Measurements from ENCODE around the gene AMHR2. TPM values are rescaled to one million over a fixed set of nuclear protein-coding genes. Genes with fewer than 3 reads are reported as not detected.

AMHR2 gene
- total and polyA plus RNA-seq, 11 donors, result 0.30 to 2.2 (median 0.57) TPM; not detected in 6

DNA sequence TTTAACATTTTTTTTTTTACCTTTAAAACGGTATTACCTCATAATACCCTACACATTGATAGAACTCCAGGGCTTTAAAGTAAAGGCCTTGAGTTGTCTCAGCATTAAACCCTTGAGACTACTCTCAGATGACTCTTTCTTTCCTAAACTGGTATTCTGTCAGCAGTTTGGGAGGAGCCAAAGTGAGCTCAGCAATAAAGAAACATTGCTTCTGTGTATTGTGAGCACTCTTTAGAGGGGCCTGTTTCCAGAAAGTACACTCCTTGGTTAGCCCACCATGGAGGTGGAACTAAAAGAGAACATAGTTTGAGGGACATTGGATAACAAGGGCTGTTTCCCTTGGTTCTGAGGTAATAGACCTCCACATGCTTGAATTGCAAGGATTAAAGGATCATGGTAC is 55.2 kb downstream of the AMHR2 start:
- intact Hi-C loops (cut with DNase I), result no loop called here
- no peak overlapping the region for H3K4me3 ChIP-seq
- ATAC-seq (no peak), DNase-seq (no peak)
- H3K27me3 ChIP-seq, result no peaks in the 10 kb centered on the region
- H3K27ac ChIP-seq, result peak overlapping the region in 2 of 12 donors; percentile 27 to 47
- WGBS, 4 donors, result 44 to 60% (median 50%) methylated on average over 1 of the region's 1 CpG
- H3K36me3 ChIP-seq, result peaks cover 0 to 100% (median 99%) of the 10 kb centered on the region in 9 donors
- no peak for TF ChIP-seq POLR2A (IDR thresholded peaks at IDR 0.05)
- TF ChIP-seq, protein P1, sequence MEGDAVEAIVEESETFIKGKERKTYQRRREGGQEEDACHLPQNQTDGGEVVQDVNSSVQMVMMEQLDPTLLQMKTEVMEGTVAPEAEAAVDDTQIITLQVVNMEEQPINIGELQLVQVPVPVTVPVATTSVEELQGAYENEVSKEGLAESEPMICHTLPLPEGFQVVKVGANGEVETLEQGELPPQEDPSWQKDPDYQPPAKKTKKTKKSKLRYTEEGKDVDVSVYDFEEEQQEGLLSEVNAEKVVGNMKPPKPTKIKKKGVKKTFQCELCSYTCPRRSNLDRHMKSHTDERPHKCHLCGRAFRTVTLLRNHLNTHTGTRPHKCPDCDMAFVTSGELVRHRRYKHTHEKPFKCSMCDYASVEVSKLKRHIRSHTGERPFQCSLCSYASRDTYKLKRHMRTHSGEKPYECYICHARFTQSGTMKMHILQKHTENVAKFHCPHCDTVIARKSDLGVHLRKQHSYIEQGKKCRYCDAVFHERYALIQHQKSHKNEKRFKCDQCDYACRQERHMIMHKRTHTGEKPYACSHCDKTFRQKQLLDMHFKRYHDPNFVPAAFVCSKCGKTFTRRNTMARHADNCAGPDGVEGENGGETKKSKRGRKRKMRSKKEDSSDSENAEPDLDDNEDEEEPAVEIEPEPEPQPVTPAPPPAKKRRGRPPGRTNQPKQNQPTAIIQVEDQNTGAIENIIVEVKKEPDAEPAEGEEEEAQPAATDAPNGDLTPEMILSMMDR (IDR thresholded peaks at IDR 0.05), result no peak
- H3K4me1 ChIP-seq, result peaks cover 0 to 74% (median 37%) of the 10 kb centered on the region in 12 donors
- no peaks in the 10 kb centered on the region for H3K9me3 ChIP-seq

DNA sequence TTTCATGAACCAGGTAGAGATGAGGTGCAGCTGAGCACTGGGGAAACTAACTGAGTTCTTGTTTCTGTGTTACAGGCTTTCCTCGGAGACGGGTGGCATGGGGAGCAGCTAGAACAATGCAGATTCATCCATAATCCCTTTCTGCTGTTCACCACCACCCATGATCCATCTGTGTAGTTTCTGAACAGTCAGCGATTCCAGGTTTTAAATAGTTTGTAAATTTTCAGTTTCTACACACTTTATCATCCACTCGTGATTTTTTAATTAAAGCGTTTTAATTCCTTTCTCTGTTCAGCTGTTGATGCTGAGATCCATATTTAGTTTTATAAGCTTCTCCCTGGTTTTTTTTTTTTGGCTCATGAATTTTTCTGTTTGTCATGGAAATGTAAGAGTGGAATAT is 55.7 kb downstream of the AMHR2 start:
- peak overlapping the region in 1 of 12 donors; percentile 27 for H3K27ac ChIP-seq
- H3K9me3 ChIP-seq, result no peaks in the 10 kb centered on the region
- no peaks in the 10 kb centered on the region for H3K27me3 ChIP-seq
- TF ChIP-seq, protein P1 (IDR thresholded peaks at IDR 0.05), result no peak
- TF ChIP-seq POLR2A (IDR thresholded peaks at IDR 0.05), result no peak
- no peak overlapping the region for H3K4me3 ChIP-seq
- H3K4me1 ChIP-seq, result peaks cover 0 to 69% (median 32%) of the 10 kb centered on the region in 12 donors
- ATAC-seq, result no peak
- no peak for DNase-seq
- WGBS, 4 donors, result 71 to 81% (median 76%) methylated on average over 5 of the region's 5 CpGs
- peaks cover 0 to 100% (median 99%) of the 10 kb centered on the region in 9 donors for H3K36me3 ChIP-seq
- intact Hi-C loops (cut with DNase I), result no loop called here

DNA sequence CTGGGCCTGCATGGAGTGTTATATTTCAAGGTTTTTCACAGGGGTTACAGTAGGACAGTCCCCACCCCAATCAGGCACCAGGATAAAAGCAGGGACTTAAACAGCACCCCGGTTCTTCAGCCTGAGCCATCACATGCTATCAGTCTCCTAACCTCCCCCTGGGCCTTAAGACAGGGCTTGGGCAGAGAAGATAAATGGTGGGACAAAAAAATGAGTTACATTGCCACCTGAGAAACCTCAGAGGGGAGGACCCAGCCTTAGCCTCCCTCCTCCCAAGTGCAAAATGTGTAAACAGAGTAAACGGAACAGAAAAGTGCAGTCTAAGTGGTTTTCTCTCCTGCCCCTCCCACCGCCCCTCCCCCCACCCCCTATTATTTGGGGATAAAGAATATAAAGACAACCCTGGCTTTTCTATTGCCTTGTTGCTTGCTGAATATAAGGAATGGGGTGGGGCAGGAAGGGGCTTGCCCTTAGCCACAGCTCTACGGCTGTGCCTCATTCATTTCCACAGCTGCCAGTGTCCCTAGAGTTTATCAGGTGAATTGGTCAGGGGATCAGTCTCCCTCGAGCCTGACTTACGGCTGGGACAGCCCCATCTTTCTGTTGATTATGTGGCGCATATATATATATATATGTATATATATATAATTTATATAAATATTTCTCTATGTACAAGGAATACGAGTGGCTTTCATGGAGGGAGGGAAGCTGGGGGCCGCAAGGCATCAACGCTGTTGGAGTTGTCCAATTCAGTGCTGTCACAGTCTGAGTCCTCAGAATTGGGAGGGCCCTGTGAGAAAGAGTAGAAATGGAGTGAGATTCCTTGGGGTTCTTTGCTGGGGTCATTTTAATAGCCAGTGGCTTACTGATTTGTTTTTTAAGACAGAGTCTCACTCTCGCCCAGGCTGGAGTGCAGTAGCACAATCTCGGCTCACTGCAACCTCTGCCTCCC is 57.1 kb downstream of the AMHR2 start:
- ATAC-seq (no peak), DNase-seq (no peak)
- H3K36me3 ChIP-seq, result peaks cover 0 to 100% (median 99%) of the 10 kb centered on the region in 9 donors
- H3K4me1 ChIP-seq, result peaks cover 0 to 55% (median 21%) of the 10 kb centered on the region in 12 donors
- intact Hi-C loops (cut with DNase I), result no loop called here
- no peaks in the 10 kb centered on the region for H3K27me3 ChIP-seq
- WGBS, 4 donors, result 59 to 71% (median 61%) methylated on average over 12 of the region's 12 CpGs
- no peaks in the 10 kb centered on the region for H3K9me3 ChIP-seq
- H3K27ac ChIP-seq, result peak overlapping the region in 1 of 12 donors; percentile 13
- no peak overlapping the region for H3K4me3 ChIP-seq
- TF ChIP-seq, protein P1 (IDR thresholded peaks at IDR 0.05), result no peak
- no peak for TF ChIP-seq POLR2A (IDR thresholded peaks at IDR 0.05)

Other genes starting within 250 kb of the AMHR2 start
- gene ZNF740, start 243.1 kb upstream of the AMHR2 start, total RNA-seq, result 10 to 100 TPM in 7 of 9 donors, 1 to 10 TPM in 2; 4.8 to 27.4 (median 18.7) TPM
- 1 to 10 TPM; 6.1 to 6.7 TPM for gene ZNF740, start 243.1 kb upstream of the AMHR2 start, polyA plus RNA-seq
- 10 to 100 TPM in 4 of 9 donors, 1 to 10 TPM in 5; 4.3 to 14.8 (median 8.2) TPM for gene CSAD, start 242.9 kb upstream of the AMHR2 start, total RNA-seq
- gene CSAD, start 242.9 kb upstream of the AMHR2 start, polyA plus RNA-seq, result 10 to 100 TPM in 1 of 2 donors, 1 to 10 TPM in 1; 4.6 to 26.5 TPM
- 10 to 100 TPM in 1 of 9 donors, 1 to 10 TPM in 5, under 1 TPM in 3; 0.12 to 11.6 (median 1.4) TPM for gene ITGB7, start 216.6 kb upstream of the AMHR2 start, total RNA-seq
- under 1 TPM; 0.50 to 0.75 TPM for gene ITGB7, start 216.6 kb upstream of the AMHR2 start, polyA plus RNA-seq
- 10 to 100 TPM in 7 of 9 donors, 1 to 10 TPM in 2; 6.4 to 22.5 (median 16.0) TPM for gene RARG, start 191.6 kb upstream of the AMHR2 start, total RNA-seq
- gene RARG, start 191.6 kb upstream of the AMHR2 start, polyA plus RNA-seq, result 10 to 100 TPM in 1 of 2 donors, 1 to 10 TPM in 1; 7.4 to 10.2 TPM
- 1 to 10 TPM in 2 of 9 donors, under 1 TPM in 7; 0.06 to 6.1 (median 0.43) TPM for gene ESPL1, start 155.6 kb upstream of the AMHR2 start, total RNA-seq
- gene ESPL1, start 155.6 kb upstream of the AMHR2 start, polyA plus RNA-seq, result under 1 TPM; 0.15 to 0.18 TPM
- 100 to 1,000 TPM; 289 to 380 (median 358) TPM for gene PFDN5, start 128.3 kb upstream of the AMHR2 start, total RNA-seq
- gene PFDN5, start 128.3 kb upstream of the AMHR2 start, polyA plus RNA-seq, result 100 to 1,000 TPM; 529 to 979 TPM
- 10 to 100 TPM; 32.1 to 37.0 (median 35.0) TPM for gene MYG1, start 124.2 kb upstream of the AMHR2 start, total RNA-seq
- 10 to 100 TPM; 45.5 to 58.6 TPM for gene MYG1, start 124.2 kb upstream of the AMHR2 start, polyA plus RNA-seq
- gene AAAS, start 102.2 kb upstream of the AMHR2 start, total RNA-seq, result 10 to 100 TPM; 26.7 to 44.5 (median 37.1) TPM
- 10 to 100 TPM; 32.5 to 32.6 TPM for gene AAAS, start 102.2 kb upstream of the AMHR2 start, polyA plus RNA-seq
- not detected for gene SP7, start 87.5 kb upstream of the AMHR2 start, total RNA-seq
- not detected for gene SP7, start 87.5 kb upstream of the AMHR2 start, polyA plus RNA-seq
- 10 to 100 TPM; 22.9 to 48.8 (median 34.7) TPM for gene SP1, start 43.7 kb upstream of the AMHR2 start, total RNA-seq
- gene SP1, start 43.7 kb upstream of the AMHR2 start, polyA plus RNA-seq, result 10 to 100 TPM in 1 of 2 donors, 1 to 10 TPM in 1; 7.9 to 13.8 TPM
- 100 to 1,000 TPM in 1 of 9 donors, 10 to 100 TPM in 8; 25.7 to 100 (median 53.1) TPM for gene PRR13, start 17.9 kb downstream of the AMHR2 start, total RNA-seq
- gene PRR13, start 17.9 kb downstream of the AMHR2 start, polyA plus RNA-seq, result 100 to 1,000 TPM in 1 of 2 donors, 10 to 100 TPM in 1; 39.5 to 121 TPM
- 100 to 1,000 TPM; 293 to 642 (median 559) TPM for gene PCBP2, start 28.2 kb downstream of the AMHR2 start, total RNA-seq
- gene PCBP2, start 28.2 kb downstream of the AMHR2 start, polyA plus RNA-seq, result 100 to 1,000 TPM; 290 to 343 TPM
- gene MAP3K12, start 75.6 kb downstream of the AMHR2 start, total RNA-seq, result 10 to 100 TPM in 2 of 9 donors, 1 to 10 TPM in 7; 3.3 to 12.6 (median 4.2) TPM
- 1 to 10 TPM; 4.5 to 6.5 TPM for gene MAP3K12, start 75.6 kb downstream of the AMHR2 start, polyA plus RNA-seq
- 10 to 100 TPM in 5 of 9 donors, 1 to 10 TPM in 4; 7.8 to 19.5 (median 10.1) TPM for gene TARBP2, start 77.4 kb downstream of the AMHR2 start, total RNA-seq
- gene TARBP2, start 77.4 kb downstream of the AMHR2 start, polyA plus RNA-seq, result 10 to 100 TPM; 12.6 to 23.5 TPM
- not detected for gene NPFF, start 83.6 kb downstream of the AMHR2 start, total RNA-seq
- gene NPFF, start 83.6 kb downstream of the AMHR2 start, polyA plus RNA-seq, result not detected
- 10 to 100 TPM; 21.1 to 43.2 (median 32.0) TPM for gene ATF7, start 202.5 kb downstream of the AMHR2 start, total RNA-seq
- gene ATF7, start 202.5 kb downstream of the AMHR2 start, polyA plus RNA-seq, result 10 to 100 TPM; 20.0 to 21.3 TPM

Data from heart left ventricle (tissue), 16 donors.